Ectodermal cell (in vitro differentiated cells): ENCODE data around the gene TNFRSF19.
"Not testable (repeated sequence)": the region's sequence is repeated elsewhere in the genome, so short reads cannot be mapped to it uniquely, and the experiment has no call there.

Experiments
- H3K27ac ChIP-seq: 2 replicates; pipeline ENCODE4 v1.7.0; 2013; ENCODE audit warnings: mild to moderate bottlenecking, low read depth, low read length; ENCODE audit not compliant: insufficient read depth, poor library complexity, severe bottlenecking
- H3K27me3 ChIP-seq: 2 replicates; pipeline ENCODE4 v1.7.0; 2013; ENCODE audit warnings: mild to moderate bottlenecking, low read length; ENCODE audit not compliant: insufficient read depth, control insufficient read depth, poor library complexity, severe bottlenecking
- H3K36me3 ChIP-seq: one replicate; pipeline ENCODE4 v1.7.0; 2013; ENCODE audit warnings: low read length; ENCODE audit not compliant: control insufficient read depth, insufficient read depth
- H3K4me1 ChIP-seq: one replicate; pipeline ENCODE4 v1.7.0; 2013; ENCODE audit warnings: low read length; ENCODE audit not compliant: control insufficient read depth, insufficient read depth
- H3K4me3 ChIP-seq: 2 replicates; pipeline ENCODE4 v1.7.0; 2013; ENCODE audit warnings: low read depth, low read length, control low read depth; ENCODE audit not compliant: insufficient read depth
- H3K9me3 ChIP-seq: 2 replicates; pipeline ENCODE4 v1.7.0; 2013; ENCODE audit warnings: mild to moderate bottlenecking, low read length, moderate library complexity; ENCODE audit not compliant: control insufficient read depth
- WGBS, 2 experiments: methylation state at CpG; one replicate each; pipeline ENCODE4 v1.1.7; 2013; ENCODE audit warnings: missing lambda C conversion rate in 2 of 2; 5-methylcytosine and 5-hydroxymethylcytosine counted together

Gene TNFRSF19

GRCh38 chr13:23579896-23580683, 9.9 kb downstream of the TNFRSF19 start:
- H3K4me3 ChIP-seq, result peak overlapping the region; percentile 85
- peaks cover 7% of the 10 kb centered on the region for H3K27me3 ChIP-seq
- peaks cover 5% of the 10 kb centered on the region for H3K4me1 ChIP-seq
- WGBS, 2 experiments, result 16 to 17% methylated on average over 22 of the region's 22 CpGs
- no peaks in the 10 kb centered on the region for H3K36me3 ChIP-seq
- H3K27ac ChIP-seq, result no peak overlapping the region
- no peaks in the 10 kb centered on the region for H3K9me3 ChIP-seq

- Histone ChIP-seq H3K27ac (no peak overlapping the region), H3K36me3 (peaks cover 3% of the 10 kb centered on the region), H3K27me3 (peaks cover 7% of the 10 kb centered on the region), H3K9me3 (no peaks in the 10 kb centered on the region), H3K4me1 (peaks cover 5% of the 10 kb centered on the region), H3K4me3 (peak overlapping the region; percentile 85)
- WGBS, 2 experiments, result 88 to 100% methylated on average over 1 of the region's 1 CpG
Observed at GRCh38 chr13:23580684-23581060, 10.5 kb downstream of the TNFRSF19 start.

GRCh38 chr13:23583491-23583890, 13.3 kb downstream of the TNFRSF19 start:
- Histone ChIP-seq H3K36me3 (peaks cover 3% of the 10 kb centered on the region), H3K9me3 (no peaks in the 10 kb centered on the region), H3K27ac (no peak overlapping the region), H3K4me3 (no peak overlapping the region), H3K27me3 (peaks cover 7% of the 10 kb centered on the region), H3K4me1 (peaks cover 5% of the 10 kb centered on the region)

GRCh38 chr13:23584275-23584674, 14.1 kb downstream of the TNFRSF19 start:
- 95 to 96% methylated on average over 2 of the region's 2 CpGs for WGBS, 2 experiments
- Histone ChIP-seq H3K4me1 (peaks cover 5% of the 10 kb centered on the region), H3K9me3 (no peaks in the 10 kb centered on the region), H3K36me3 (peaks cover 3% of the 10 kb centered on the region), H3K4me3 (no peak overlapping the region), H3K27ac (no peak overlapping the region), H3K27me3 (peaks cover 7% of the 10 kb centered on the region)

- 95 to 96% methylated on average over 6 of the region's 6 CpGs for WGBS, 2 experiments
- Histone ChIP-seq H3K36me3 (peaks cover 7% of the 10 kb centered on the region), H3K27ac (no peak overlapping the region), H3K27me3 (no peaks in the 10 kb centered on the region), H3K9me3 (no peaks in the 10 kb centered on the region), H3K4me3 (no peak overlapping the region), H3K4me1 (no peaks in the 10 kb centered on the region)
Observed at GRCh38 chr13:23586336-23586735, 16.1 kb downstream of the TNFRSF19 start.

- WGBS, 2 experiments, result 92 to 94% methylated on average over 7 of the region's 7 CpGs
- no peaks in the 10 kb centered on the region for H3K4me1 ChIP-seq
Observed at GRCh38 chr13:23588666-23589065, 18.5 kb downstream of the TNFRSF19 start.

GRCh38 chr13:23592596-23592995, 22.4 kb downstream of the TNFRSF19 start:
- WGBS, 2 experiments, result 90 to 95% methylated on average over 2 to 4 of the region's 5 CpGs
- Histone ChIP-seq H3K36me3 (peaks cover 47% of the 10 kb centered on the region), H3K27me3 (no peaks in the 10 kb centered on the region), H3K27ac (no peak overlapping the region), H3K4me1 (no peaks in the 10 kb centered on the region), H3K4me3 (no peak overlapping the region), H3K9me3 (no peaks in the 10 kb centered on the region)

More at GRCh38 chr13:23588666-23589065, 18.5 kb downstream of the TNFRSF19 start:
- H3K27me3 ChIP-seq, result no peaks in the 10 kb centered on the region
- H3K27ac ChIP-seq, result no peak overlapping the region
- H3K4me3 ChIP-seq, result no peak overlapping the region
- peaks cover 21% of the 10 kb centered on the region for H3K36me3 ChIP-seq
- no peaks in the 10 kb centered on the region for H3K9me3 ChIP-seq

GRCh38 chr13:23593148-23593547, 22.9 kb downstream of the TNFRSF19 start:
- no peak overlapping the region for H3K27ac ChIP-seq
- WGBS, 2 experiments, result 94 to 97% methylated on average over 1 to 2 of the region's 2 CpGs

GRCh38 chr13:23594290-23594689, 24.1 kb downstream of the TNFRSF19 start:
- 97 to 100% methylated on average over 2 of the region's 2 CpGs for WGBS, 2 experiments
- not testable (repeated sequence) for H3K27me3 ChIP-seq, H3K4me3 ChIP-seq, H3K27ac ChIP-seq, H3K4me1 ChIP-seq, H3K9me3 ChIP-seq
- peaks cover 47% of the 10 kb centered on the region for H3K36me3 ChIP-seq

More at GRCh38 chr13:23593148-23593547, 22.9 kb downstream of the TNFRSF19 start:
- no peaks in the 10 kb centered on the region for H3K9me3 ChIP-seq
- peaks cover 47% of the 10 kb centered on the region for H3K36me3 ChIP-seq
- no peaks in the 10 kb centered on the region for H3K4me1 ChIP-seq
- H3K4me3 ChIP-seq, result no peak overlapping the region
- no peaks in the 10 kb centered on the region for H3K27me3 ChIP-seq

- Histone ChIP-seq H3K4me3 (no peak overlapping the region), H3K27me3 (no peaks in the 10 kb centered on the region), H3K27ac (no peak overlapping the region), H3K4me1 (peaks cover 9% of the 10 kb centered on the region), H3K36me3 (peaks cover 32% of the 10 kb centered on the region), H3K9me3 (no peaks in the 10 kb centered on the region)
- WGBS, 2 experiments, result 20 to 59% methylated on average over 1 of the region's 1 CpG
Observed at GRCh38 chr13:23598369-23598768, 28.2 kb downstream of the TNFRSF19 start.
